CD4-positive, alpha-beta T cell treated with Interleukin-4 for 4 hours (primary cell): ENCODE data around the gene CERKL.

Source experiments
- DNase-seq: peaks from one replicate; pipeline ENCODE4 v3.0.0-alpha.2; 2020

CERKL gene

GRCh38 chr2:181623159-181623558 lies 33.7 kb downstream of the CERKL start:
- DNase-seq, result no peak

DNA sequence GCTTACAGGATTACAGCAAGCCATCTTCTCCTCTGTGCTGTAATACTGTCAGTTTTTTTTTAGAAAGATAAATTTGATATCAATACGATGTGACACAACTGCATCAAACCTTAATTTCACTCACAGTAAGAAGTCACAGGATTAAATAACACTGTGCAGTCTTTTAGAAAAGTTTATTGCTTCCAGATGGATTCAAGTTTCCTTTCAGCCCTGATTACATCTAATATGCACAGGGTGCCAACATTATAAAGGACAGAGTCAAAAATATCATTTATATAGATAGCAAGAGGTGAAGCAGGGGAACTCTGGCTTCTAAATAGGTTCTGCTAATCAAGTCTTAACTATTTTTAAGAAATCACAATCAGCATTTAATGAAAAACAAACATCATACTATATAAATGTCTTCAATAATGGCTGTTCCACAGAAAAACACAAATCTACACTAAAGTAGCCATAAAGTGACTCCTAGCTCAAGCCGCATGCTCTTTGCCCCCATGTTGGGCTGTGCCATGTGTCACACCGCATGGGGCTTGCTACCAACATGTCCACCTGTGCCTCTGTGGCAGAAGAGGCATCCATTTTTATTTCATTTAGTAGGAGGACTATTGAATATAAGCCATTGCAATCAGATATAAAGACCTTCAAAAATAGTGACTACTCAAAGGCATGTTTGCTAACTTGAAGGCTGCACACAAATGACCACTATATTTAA lies 35.0 kb downstream of the CERKL start:
- no peak for DNase-seq

GRCh38 chr2:181619516-181619915 lies 37.4 kb downstream of the CERKL start:
- DNase-seq, result no peak

- no peak for DNase-seq
Observed at GRCh38 chr2:181616715-181617114, 40.2 kb downstream of the CERKL start.

GRCh38 chr2:181614874-181615638 lies 41.8 kb downstream of the CERKL start:
- DNase-seq, result no peak

DNA sequence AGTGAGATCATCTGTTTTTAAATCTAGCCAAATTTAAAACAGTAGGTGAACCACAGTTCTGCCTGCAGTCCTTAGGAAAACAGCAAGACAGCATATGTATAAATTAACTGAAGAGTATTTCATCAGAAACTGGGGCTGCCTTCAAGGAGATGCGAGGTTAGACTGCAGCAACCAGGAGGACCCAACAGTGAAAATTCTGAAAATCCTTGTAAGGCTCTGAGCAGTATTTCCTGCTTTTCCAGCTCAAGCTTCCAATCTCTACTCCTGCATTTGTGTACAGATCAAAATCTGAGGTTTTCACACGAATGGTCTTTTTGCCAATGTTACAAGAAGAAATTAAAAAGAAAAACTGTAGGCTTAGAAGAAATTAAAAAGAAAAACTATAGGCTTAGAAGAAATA lies 43.7 kb downstream of the CERKL start:
- DNase-seq, result no peak

GRCh38 chr2:181607629-181608590 lies 49.0 kb downstream of the CERKL start:
- no peak for DNase-seq

- DNase-seq, result no peak
Observed at GRCh38 chr2:181605889-181606837, 50.7 kb downstream of the CERKL start.

- no peak for DNase-seq
Observed at GRCh38 chr2:181602017-181602416, 54.9 kb downstream of the CERKL start.

DNA sequence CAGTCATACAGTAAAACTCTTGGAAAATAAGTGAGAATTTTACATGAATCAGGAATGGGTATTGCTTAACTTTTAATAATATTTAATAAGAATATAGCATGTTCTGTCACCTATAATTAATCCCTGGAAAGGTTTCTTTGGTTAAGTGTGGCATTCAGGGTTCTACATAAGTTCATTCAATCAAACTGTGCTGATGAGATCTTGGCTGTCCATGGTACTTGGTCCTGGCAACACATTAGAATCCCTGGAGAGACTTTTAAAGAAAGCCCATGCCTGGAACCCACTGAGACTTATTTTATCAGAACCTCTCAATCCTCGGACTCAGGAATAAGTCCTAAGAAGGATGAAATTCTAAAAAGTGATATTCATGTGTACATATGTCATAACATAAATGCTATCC lies 60.3 kb downstream of the CERKL start:
- no peak for DNase-seq

DNA sequence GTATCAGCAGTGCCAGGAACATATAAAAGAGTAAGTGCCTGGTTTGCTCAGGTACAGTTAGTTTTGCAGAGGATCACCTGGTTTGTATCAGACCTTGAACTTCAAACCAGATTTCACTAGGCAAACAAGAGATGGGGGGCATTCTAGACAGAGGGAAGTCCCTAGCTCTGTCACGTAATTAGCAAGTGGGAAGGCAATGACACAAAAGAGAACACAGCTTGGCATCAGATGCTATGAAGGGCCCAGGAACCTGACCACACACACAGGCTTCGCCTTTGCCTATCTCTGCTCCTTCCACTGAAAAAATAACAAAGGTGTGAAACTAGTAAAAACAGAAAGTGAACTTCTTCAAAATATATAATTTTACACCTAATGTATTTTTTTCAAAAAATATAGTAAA lies 62.6 kb downstream of the CERKL start:
- no peak for DNase-seq

- DNase-seq, result no peak
Observed at GRCh38 chr2:181589779-181590178, 67.1 kb downstream of the CERKL start.

GRCh38 chr2:181588546-181588945 lies 68.4 kb downstream of the CERKL start:
- no peak for DNase-seq

- DNase-seq, result peak; percentile 6
Observed at GRCh38 chr2:181586569-181587081, 70.3 kb downstream of the CERKL start.

- DNase-seq, result no peak
Observed at GRCh38 chr2:181585732-181586131, 71.2 kb downstream of the CERKL start.

GRCh38 chr2:181581534-181581933 lies 75.4 kb downstream of the CERKL start:
- no peak for DNase-seq

DNA sequence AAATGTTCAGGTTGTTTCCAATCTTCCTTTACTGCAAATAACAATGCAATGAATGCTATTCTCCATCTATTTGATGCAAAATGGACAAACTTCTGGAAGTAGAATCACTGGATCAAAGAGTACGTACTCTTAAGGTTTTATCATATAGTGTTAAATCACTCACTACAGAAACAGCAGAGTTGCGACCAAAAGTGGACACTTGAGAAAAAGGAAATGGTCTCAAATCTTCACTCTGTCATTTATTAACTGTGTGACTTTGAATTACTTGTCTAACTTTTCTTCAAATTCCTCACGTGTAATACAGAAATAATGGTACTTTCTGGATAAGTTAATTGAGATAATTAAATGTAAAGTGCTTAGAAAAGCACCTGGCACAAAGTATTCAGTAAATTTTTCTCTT lies 78.1 kb downstream of the CERKL start:
- no peak for DNase-seq

DNA sequence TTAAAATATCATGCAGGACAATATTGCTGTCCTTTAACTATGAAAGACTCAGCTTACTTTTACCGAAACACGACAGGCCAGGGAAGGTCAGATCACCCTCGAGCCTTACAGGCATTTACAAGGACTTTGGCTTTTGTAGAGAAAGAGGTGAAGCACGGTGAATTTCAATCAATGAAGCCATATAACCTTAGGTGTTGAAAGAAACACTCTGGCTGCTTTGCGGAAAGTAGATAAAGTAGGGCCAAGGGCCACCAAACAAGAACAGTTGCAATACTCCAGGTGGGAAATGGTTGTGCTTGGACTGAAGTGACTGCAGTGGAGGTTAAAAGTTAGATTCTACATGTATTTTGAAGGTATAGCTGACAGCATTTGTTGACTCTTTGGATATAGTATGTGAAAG lies 80.5 kb downstream of the CERKL start:
- no peak for DNase-seq

GRCh38 chr2:181575650-181576025 lies 81.3 kb downstream of the CERKL start:
- no peak for DNase-seq

DNA sequence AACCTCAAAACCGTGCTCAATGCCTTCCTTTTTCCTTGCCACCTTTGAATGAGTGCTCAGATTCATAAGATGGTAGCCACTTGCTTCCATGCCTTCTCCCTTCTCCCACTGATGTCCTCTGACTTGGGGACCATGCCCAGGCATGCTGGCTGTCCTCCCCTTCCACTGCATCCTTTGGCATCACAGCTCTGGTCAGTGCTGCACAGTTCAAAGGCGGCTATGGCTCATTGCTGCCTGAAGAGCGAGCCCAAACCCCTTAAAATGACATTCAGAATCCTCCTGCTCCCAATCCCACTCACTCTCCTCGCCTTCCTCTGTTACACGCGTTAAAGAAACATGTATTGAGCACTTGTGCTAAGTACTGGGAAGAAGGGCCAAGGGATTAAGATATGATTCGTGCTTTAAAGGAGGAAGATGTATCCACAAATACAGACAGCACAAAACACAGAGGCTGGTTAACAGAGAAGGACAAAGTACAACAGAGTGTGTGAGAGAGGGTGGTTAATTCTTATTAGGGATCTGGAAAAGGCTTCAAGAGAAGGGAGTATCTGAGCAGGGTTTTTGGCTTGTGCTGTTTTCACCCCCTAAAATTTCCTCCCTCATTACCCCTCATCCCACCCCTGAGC lies 81.8 kb downstream of the CERKL start:
- no peak for DNase-seq

GRCh38 chr2:181574321-181574720 lies 82.6 kb downstream of the CERKL start:
- DNase-seq, result no peak
